ENCODE data around the gene AZIN2.

DNA sequence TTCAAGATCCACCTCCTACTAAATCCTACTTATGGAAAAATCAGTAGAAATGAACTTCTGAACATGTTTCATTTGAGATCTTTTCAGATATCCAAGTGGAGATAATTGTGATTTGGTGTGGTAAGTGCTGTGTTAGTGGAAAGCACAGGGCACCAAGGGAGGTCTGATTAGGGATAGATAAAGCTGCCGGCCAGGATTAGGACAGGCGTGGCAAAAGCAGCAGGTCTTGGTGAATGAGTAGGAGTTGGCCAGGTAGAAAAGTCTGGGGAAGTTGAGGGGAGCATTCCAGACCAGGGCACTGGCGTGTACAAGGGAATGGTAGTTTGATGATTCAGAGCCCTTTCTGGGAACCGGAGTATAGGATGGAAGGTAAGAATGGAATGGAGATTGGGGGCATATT lies 47.8 kb downstream of the AZIN2 start:
- TF ChIP-seq POLR2A (IDR thresholded peaks at IDR 0.05; ENCODE audit: low read depth, low read length) (no peak), TAF1 (IDR thresholded peaks at IDR 0.05; ENCODE audit: low read depth, low read length) (no peak), POLR2AphosphoS5 (IDR thresholded peaks at IDR 0.05; ENCODE audit: low read depth, low read length) (no peak), SPI1 (IDR thresholded peaks at IDR 0.05; ENCODE audit: low read depth, low read length) (no peak)

Data from GM12891 (cell line).